ENCODE measurements around the gene HELZ2. TPM values are rescaled to one million over a fixed set of nuclear protein-coding genes. Genes with fewer than 3 reads are reported as not detected.

The HELZ2 gene
- total and polyA plus RNA-seq, 2 donors from 2014 or later, result 3.2 to 40.7 TPM

DNA sequence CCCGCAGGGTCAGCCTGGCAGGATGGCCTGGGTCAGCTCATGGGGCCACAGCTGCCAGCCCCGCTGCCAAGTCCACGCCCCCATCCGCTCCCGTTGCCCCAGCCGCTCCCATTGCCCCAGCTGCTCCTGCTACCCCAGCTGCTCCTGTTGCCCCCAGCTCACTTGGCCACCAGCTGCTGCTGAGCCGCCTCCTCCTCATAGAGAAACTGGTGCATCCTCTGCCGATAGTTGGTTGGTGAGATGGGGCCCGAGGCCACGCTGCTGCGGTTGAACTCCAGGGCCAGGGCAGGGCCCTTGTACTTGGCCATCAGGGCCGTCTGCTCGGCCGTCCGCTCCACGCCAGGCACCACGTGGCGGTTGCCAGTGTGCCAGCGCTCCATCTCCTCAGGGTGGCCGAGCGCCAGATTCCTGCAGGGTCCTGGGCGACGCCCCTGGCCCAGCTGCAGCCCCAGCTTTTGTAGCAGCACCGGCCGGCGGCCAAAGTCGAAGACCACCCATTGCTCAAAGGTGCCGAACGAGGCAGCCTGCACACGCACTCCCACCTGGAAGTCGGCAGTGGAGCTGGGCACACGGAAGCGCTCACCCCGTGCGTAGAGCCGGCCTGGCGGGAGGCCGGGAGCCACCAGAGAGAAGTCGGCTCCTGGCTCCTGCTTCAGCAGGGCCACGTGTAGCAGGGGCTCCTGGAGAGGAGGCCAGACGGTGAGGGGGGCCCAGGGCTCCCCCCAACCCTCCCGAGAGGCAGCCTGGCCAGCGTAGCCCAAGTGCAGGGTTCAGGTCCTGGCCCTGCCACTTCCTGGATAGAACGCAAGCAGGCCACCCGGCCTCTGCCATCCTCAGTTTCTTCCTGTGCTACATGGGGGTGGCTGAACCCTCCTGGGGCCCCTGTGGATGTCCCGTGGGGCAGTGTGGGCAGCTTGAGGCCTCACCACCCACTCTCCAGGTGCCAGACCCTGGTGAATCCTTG lies 4.8 kb downstream of the HELZ2 start:
- Histone ChIP-seq H3K9me3 (ENCODE audit: control insufficient read depth in 2 of 3, insufficient read depth in 1 of 3, low read length in 3 of 3) (no peaks in the 10 kb centered on the region), H3K4me3 (ENCODE audit: low read length in 3 of 3) (no peak overlapping the region), H3K36me3 (ENCODE audit: control insufficient read depth in 2 of 3, insufficient read depth in 3 of 3, low read length in 3 of 3) (no peaks in the 10 kb centered on the region), H3K4me1 (ENCODE audit: control insufficient read depth in 2 of 3, insufficient read depth in 2 of 3, low read depth in 1 of 3, low read length in 3 of 3) (peaks cover 0 to 8% (median 0%) of the 10 kb centered on the region in 3 donors), H3K27me3 (ENCODE audit: control insufficient read depth, insufficient read depth, low read length) (no peaks in the 10 kb centered on the region), H3K27ac (ENCODE audit: low read depth in 2 of 2, low read length in 2 of 2) (no peak overlapping the region), H3K9ac (ENCODE audit: low read length in 3 of 3) (no peak overlapping the region)
- FAIRE-seq (no peak), DNase-seq (no peak)
- intact Hi-C loops (cut with DNase I), result no loop called here
- TF ChIP-seq, protein P1, sequence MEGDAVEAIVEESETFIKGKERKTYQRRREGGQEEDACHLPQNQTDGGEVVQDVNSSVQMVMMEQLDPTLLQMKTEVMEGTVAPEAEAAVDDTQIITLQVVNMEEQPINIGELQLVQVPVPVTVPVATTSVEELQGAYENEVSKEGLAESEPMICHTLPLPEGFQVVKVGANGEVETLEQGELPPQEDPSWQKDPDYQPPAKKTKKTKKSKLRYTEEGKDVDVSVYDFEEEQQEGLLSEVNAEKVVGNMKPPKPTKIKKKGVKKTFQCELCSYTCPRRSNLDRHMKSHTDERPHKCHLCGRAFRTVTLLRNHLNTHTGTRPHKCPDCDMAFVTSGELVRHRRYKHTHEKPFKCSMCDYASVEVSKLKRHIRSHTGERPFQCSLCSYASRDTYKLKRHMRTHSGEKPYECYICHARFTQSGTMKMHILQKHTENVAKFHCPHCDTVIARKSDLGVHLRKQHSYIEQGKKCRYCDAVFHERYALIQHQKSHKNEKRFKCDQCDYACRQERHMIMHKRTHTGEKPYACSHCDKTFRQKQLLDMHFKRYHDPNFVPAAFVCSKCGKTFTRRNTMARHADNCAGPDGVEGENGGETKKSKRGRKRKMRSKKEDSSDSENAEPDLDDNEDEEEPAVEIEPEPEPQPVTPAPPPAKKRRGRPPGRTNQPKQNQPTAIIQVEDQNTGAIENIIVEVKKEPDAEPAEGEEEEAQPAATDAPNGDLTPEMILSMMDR (IDR thresholded peaks at IDR 0.05; ENCODE audit: borderline replicate concordance, extremely low read depth, insufficient read depth), result no peak

DNA sequence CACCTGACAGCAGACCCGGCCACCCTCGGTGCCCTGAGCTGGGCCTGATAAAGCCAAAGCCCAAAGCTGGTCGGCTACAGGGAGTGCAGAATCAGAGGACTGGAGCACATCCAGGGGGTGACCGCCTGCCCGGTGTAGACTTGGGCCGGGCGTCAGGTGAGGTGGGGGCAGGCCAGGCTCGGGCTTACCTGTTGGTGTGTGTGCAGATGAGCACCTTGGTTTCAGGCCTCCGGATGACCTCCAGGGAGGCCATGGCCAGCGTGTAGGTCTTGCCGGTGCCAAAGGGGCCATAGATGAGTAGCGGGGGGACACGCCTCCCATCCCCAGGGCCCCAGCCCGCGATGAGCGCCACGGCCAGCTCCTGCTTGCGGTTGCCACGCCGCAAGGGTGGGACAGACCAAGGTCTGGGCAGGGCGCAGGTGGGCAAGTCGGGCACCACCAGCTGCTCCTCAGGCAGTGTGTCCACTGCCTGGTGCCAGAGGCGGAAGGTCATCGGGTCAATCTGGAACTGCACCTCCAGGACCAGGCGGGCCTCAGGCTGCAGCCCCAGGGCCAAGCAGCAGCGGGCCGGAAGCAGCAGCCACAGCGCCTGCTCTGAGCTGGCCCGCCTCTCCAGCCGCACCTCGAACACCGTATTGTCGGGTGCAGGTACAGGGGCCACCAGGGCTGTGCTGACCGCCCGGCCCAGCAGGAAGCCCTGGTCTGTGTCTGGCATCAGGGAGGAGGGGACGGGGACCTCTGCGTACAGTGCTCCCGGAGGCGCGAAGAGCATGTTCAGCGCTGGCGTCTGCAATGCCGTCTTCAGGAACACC lies 5.7 kb downstream of the HELZ2 start:
- DNase-seq (no peak), FAIRE-seq (no peak)
- Histone ChIP-seq H3K36me3 (ENCODE audit: control insufficient read depth in 2 of 3, insufficient read depth in 3 of 3, low read length in 3 of 3) (no peaks in the 10 kb centered on the region), H3K9me3 (ENCODE audit: control insufficient read depth in 2 of 3, insufficient read depth in 1 of 3, low read length in 3 of 3) (no peaks in the 10 kb centered on the region), H3K9ac (ENCODE audit: low read length in 3 of 3) (no peak overlapping the region), H3K4me3 (ENCODE audit: low read length in 3 of 3) (no peak overlapping the region), H3K27ac (ENCODE audit: low read depth in 2 of 2, low read length in 2 of 2) (no peak overlapping the region), H3K27me3 (ENCODE audit: control insufficient read depth, insufficient read depth, low read length) (no peaks in the 10 kb centered on the region), H3K4me1 (ENCODE audit: control insufficient read depth in 2 of 3, insufficient read depth in 2 of 3, low read depth in 1 of 3, low read length in 3 of 3) (peaks cover 0 to 5% (median 0%) of the 10 kb centered on the region in 3 donors)
- intact Hi-C loops (cut with DNase I), result no loop called here
- TF ChIP-seq, protein P1 (IDR thresholded peaks at IDR 0.05; ENCODE audit: borderline replicate concordance, extremely low read depth, insufficient read depth), result no peak

DNA sequence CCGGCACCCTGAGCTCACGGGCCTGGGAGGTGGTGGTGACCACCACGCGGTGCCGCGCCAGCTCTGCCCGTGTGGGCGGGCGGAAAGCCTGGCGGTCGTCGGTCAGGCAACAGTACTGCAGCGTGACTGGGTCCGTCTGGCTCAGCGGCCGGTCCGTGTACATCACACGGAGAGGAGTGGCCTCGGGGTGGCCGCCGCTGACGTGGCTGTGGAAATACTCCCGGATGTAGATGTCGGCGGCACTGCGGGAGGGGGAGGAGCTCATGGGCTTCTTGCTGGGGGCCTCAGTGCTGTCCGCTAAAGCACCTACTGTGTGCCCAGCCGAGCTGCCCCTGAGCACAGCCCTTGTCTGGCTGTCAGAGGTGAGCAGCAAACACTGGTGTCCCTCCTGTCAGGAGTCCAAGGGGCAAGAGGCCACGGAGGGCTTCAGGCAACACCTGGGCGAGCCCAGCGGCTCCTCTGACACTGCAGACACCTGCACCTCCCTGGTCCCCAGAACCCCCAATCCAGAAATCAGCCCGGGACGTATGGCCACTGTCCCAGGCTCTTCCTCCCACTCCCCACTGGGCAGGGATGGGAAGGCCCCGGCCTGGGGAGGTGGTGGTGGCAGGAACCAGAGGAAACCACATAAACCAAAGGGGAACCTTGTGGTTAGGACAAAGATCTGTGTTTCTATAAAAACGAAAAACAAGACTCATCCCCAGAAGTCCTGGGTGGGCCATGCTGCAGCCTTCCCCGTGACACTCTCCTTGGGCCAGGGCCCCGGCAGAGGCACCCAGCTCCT lies 6.5 kb downstream of the HELZ2 start:
- H3K27me3 ChIP-seq (ENCODE audit: control insufficient read depth, insufficient read depth, low read length), result no peaks in the 10 kb centered on the region
- H3K9me3 ChIP-seq (ENCODE audit: control insufficient read depth in 2 of 3, insufficient read depth in 1 of 3, low read length in 3 of 3), result no peaks in the 10 kb centered on the region
- intact Hi-C loops (cut with DNase I), result no loop called here
- TF ChIP-seq, protein P1 (IDR thresholded peaks at IDR 0.05; ENCODE audit: borderline replicate concordance, extremely low read depth, insufficient read depth), result no peak
- FAIRE-seq (no peak), DNase-seq (no peak)
- H3K4me3 ChIP-seq (ENCODE audit: low read length in 3 of 3), result no peak overlapping the region
- H3K4me1 ChIP-seq (ENCODE audit: control insufficient read depth in 2 of 3, insufficient read depth in 2 of 3, low read depth in 1 of 3, low read length in 3 of 3), result no peaks in the 10 kb centered on the region
- no peak overlapping the region for H3K27ac ChIP-seq (ENCODE audit: low read depth in 2 of 2, low read length in 2 of 2)
- no peak overlapping the region for H3K9ac ChIP-seq (ENCODE audit: low read length in 3 of 3)
- H3K36me3 ChIP-seq (ENCODE audit: control insufficient read depth in 2 of 3, insufficient read depth in 3 of 3, low read length in 3 of 3), result no peaks in the 10 kb centered on the region
